HG03108 (cell line): ENCODE measurements around the gene LPCAT1.
"Not testable (repeated sequence)": the region's sequence is repeated elsewhere in the genome, so short reads cannot be mapped to it uniquely, and the experiment has no call there.

Experiments
- ATAC-seq: cut with Tn5 transposase; IDR thresholded peaks from one replicate; pipeline ENCODE4 v1.9.1; 2021; ENCODE audit warnings: moderate library complexity; ENCODE audit not compliant: unreplicated experiment

Gene LPCAT1

DNA sequence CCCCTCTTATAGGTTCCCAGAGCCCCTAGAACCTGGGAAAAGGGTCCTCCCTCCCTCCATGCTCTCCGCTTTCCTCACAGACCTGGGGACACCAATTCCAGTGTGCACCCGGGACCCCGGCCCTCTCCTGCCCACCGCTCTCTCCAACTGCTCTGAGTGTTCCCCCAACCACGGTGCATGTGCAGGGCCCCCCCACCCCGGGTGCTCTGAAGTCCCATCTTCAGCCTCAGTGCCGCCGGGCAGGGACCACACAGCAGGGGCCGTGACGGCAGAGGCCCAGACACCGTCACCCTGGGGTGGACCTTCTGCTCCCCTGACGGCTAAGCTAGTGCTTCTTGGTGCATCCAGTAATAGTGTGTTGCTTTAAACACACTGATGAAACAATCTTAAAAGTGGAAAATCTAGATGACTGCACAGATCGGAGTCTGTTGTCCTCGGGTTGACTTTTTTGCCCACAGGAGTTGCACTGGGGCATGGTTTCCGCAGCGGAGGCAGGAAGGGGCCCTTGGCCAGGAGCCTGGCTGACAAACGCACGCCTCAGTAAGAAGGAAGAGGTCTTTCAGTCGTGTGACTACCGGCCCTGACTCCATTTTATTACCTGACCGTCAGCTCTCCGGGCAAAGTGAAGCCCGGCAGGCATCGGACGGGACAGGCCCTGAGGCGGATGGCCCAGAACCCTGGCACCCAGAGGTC is 42.3 kb downstream of the LPCAT1 start:
- ATAC-seq = no peak

- no peak for ATAC-seq
These were observed 43.0 kb downstream of the LPCAT1 start for GRCh38 chr5:1480806-1481205.

- ATAC-seq = no peak
These were observed 43.5 kb downstream of the LPCAT1 start for GRCh38 chr5:1480217-1480616.

DNA sequence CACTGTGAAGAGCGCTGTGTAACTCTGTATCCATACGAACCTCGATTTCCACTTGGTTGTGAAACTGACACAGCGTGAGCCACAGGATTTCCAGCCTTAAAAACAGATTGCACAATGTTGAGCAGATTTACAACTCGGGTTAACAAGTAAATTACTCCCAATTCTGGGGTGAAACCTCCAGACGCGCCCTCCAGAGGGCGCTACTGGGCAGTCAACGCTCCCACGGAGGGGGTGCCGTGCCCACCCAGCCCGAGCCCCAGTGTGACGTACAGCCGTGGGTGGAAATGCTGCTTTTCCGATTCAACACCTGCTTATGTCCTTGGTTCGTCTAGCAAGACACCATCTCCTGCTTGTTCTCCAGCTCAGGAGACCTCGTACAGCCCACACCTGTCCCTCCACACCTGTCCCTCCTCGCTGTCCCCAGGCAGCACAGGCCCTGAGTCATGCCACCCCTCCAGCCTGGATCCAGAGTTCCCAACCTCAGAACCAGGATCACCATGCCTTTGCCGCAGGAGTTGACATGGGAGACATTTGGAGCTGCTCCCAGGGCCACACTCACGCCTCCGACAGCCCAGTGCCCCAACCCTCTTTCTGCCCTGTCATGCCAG is 44.1 kb downstream of the LPCAT1 start:
- no peak for ATAC-seq

GRCh38 chr5:1479066-1479465 is 44.7 kb downstream of the LPCAT1 start:
- ATAC-seq = no peak

DNA sequence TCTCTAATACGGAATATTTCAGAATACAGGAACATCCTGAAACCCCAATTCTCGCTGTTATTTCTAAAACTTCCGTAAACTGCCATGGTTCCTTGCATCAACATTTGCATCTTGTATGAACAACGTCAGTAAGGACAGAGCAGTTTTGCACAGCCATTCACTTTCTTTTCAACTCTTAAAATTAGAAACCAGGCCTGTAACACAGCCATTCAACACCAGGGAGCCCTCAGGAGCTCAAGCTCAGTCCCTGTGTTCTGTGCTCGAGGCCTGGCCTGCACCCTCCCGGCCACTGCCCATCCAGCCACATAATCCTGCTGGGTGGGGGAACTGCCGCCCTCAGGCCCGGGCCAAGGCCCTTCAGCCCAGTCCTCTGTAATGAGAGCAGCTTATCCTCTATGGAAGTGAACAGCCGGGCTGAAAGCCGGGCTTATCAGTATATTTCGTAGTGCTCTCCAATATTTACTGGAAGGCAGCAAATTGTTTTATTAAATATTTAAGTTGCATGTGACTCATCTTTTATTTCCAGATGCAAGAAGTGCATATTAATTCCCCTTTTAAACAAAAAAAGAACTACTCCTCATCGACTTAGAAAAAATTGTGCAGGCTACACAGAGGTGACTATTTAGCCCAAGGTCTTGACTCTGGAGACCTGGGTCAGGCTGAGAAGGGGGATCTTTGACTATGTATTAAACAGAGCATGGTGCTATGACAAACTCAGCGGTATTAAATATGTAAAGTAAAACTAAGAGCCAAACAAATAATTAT is 45.3 kb downstream of the LPCAT1 start:
- no peak for ATAC-seq

GRCh38 chr5:1477341-1477740 is 46.4 kb downstream of the LPCAT1 start:
- no peak for ATAC-seq

DNA sequence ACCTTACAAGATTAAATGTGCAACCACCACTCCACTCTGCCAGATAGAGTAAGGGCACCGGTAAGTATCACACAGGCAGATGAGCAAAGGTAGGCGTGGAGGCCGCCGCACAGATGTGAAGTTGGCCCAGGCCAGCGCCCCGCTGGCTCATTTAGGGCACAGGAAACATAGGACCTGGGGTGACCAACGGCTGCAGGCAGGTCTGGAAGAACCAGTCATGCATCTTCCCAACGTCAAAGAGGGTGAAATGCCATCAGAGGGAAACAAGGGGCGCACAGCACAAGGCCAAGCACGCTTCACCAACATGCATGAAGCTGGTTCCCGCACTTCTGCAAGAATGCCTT is 46.8 kb downstream of the LPCAT1 start:
- no peak for ATAC-seq

GRCh38 chr5:1476181-1476966 is 47.4 kb downstream of the LPCAT1 start:
- no peak for ATAC-seq

DNA sequence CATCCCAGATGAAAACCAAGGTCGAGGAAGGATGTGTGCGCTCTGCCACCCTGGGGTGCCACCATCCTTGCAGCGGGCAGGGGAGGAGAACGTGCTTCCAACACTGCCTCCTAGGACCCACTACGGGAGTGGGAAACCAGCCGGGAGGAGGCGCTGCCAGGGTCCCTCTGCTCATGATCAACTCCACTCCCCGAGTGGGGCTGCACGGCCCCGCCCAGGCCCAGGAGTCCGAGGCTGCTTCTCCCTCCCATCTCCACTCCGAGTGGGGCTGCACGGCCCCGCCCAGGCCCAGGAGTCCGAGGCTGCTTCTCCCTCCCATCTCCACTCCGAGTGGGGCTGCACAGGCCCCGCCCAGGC is 48.2 kb downstream of the LPCAT1 start:
- ATAC-seq = not testable (repeated sequence)

DNA sequence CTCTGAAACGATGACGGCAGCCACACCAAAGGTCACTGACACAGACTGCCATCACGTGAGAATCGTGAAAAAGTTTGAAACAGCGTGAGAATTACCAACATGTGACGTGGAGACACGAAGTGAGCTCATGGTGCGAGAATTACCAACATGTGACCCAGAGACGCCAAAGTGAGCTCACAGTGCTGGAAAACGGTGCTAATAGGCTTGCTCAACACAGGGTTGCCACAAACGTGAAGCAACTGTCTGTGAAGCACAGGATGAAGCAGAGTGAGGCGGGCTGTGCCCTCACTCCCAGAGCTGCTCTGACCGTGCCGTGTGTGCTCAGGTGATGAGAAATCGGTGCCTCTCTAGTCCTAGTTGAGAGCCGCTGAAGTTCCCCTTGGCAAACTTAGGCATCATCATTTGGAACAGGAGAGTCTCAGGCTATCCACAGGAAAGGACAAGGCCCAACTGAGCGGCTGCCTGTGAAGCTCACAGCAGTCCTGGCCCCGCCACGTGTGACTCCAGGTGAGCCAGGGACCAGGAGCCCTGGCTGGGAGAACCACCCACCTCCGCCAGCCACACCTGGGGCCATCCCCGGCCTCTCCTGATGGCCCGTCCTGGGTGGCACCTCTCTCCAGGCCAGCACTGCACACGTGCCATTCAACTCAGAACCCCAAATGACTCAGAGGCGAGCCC is 48.8 kb downstream of the LPCAT1 start:
- no peak for ATAC-seq

- ATAC-seq = no peak
These were observed 49.4 kb downstream of the LPCAT1 start for GRCh38 chr5:1474183-1474839.

GRCh38 chr5:1473746-1474145 is 50.0 kb downstream of the LPCAT1 start:
- ATAC-seq = no peak

- no peak for ATAC-seq
These were observed 50.7 kb downstream of the LPCAT1 start for GRCh38 chr5:1472964-1473628.

DNA sequence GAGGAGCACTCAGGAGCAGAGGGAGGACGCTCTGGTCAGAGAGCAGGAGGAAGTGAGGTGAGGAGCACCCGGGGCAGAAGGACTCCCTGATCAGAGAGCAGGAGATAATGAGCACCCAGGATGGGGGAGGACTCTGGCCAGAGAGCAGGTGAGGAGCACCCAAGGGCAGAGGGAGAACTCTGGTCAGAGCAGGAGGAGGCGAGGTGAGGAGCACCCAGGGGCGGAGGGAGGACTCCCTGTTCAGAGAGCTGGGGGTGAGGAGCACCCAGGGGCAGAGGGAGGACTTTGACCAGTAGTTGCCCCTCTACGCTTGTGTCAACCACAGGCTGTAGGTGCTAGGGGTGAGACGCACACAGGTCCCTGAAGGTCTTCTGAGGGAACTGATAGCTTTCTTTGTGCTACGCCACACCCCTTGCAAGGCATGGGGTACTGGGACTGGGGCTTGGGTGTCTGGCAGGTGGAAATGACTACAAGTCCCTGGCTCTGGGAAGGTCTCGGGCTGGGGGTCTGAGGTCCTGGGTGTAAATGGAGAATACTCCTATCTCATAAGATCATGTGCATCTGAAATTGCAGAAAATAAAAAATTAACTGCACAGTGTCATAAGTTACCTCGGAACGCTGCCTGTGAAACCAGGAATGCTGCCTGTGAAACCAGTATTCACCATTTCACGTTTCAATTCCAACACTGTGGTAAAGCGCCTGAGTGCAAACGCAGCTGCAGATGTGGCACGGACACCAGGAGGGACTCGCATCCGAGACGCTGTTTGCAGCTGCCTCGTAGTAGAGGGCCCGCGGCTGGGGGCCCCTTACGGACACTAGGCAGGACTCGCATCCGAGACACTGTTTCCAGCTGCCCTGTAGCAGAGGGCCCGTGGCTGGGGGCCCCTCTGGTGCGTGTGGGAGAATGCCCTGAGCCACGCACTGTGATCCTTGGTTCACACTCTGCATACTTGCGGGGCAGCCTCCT is 51.5 kb downstream of the LPCAT1 start:
- ATAC-seq = no peak

GRCh38 chr5:1471240-1471853 is 52.4 kb downstream of the LPCAT1 start:
- no peak for ATAC-seq

DNA sequence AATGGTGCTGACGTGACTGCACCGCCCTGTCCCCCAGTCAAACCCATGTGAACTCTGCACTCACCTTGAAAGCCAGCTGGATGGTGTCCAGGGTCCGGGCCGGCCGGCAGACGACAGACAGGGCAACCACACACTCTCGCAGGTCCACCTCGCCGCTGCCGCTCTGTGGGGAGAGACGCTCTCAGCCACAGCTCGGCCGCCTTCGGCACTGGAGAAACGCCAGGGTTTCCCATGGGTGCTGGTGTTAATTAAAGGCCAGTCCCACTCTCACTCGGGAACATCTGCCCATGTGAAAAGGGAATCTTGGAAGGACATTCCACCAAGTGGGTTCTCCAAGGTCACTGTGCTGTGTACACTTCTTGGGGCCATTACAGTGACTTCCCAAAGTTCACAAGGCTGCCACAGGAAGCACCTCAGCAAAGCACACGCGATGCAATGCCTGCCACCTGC is 53.0 kb downstream of the LPCAT1 start:
- ATAC-seq = no peak
